ENCODE measurements around the gene RPSA. TPM values are rescaled to one million over a fixed set of nuclear protein-coding genes. Genes with fewer than 3 reads are reported as not detected.

RPSA gene
- total and polyA plus RNA-seq, 9 of the 15 experiments (the other 6 are each of a cell fraction or from before 2014, with no cell fraction given): 2,290 to 4,272 (median 2,730) TPM

- TF ChIP-seq ATF6 (CRISPR knock-in tag; IDR thresholded peaks at IDR 0.05): no peak
Measured at GRCh38 chr3:39408493-39409372, 2.2 kb downstream of the RPSA start (continued).

GRCh38 chr3:39409514-39410136 is 3.1 kb downstream of the RPSA start:
- H3K4me1 ChIP-seq (replicated peaks in 1 of 2; ENCODE audit: control insufficient read depth in 2 of 2, insufficient read depth in 2 of 2, low read length in 2 of 2): peaks cover 18 to 29% of the 10 kb centered on the region in 2 experiments; a peak in 4 of 5 replicates
- DNase-seq (ENCODE audit: extremely low read depth in 1 of 4, low spot score in 3 of 4): no peak
- H3K9me1 ChIP-seq (ENCODE audit: control insufficient read depth, insufficient read depth, low read length): no peaks in the 10 kb centered on the region
- in situ Hi-C loops (cut with MboI) (loop anchor here (10.0 to 25.0 kb wide), 2 partner anchors 895 to 1053 kb away; partner anchors contain the start of genes EIF1B and RPL14), intact Hi-C loops (cut with micrococcal nuclease) (loop anchor here (5.0 to 10.0 kb wide), 3 partner anchors 33 to 895 kb away; partner anchors contain the start of gene EIF1B)
- no peaks in the 10 kb centered on the region for H3K9me3 ChIP-seq (replicated peaks; ENCODE audit: control insufficient read depth, insufficient read depth, low read depth, low read length)
- H3K9ac ChIP-seq (ENCODE audit: insufficient read depth in 1 of 2, low read depth in 2 of 2, low read length in 2 of 2): peak overlapping the region; percentile 84 to 94
- no peak for ATAC-seq
- H3K4me2 ChIP-seq (ENCODE audit: insufficient read depth, low read length): peak overlapping the region; percentile 56; the same call in 1 of the 2 replicates
- peak overlapping the region; percentile 1; the same call in 1 of the 2 replicates for H3K4me3 ChIP-seq
- CTCF ChIA-PET (ENCODE audit: low intra/inter-chr PET ratio): no interaction called here
- no peak for FAIRE-seq
- peaks cover 74% of the 10 kb centered on the region for H3K36me3 ChIP-seq (ENCODE audit: control insufficient read depth, insufficient read depth, low read length)
- POLR2A ChIA-PET: interaction anchor here (0.6 to 5.9 kb wide), 7 partner anchors 14 to 119 kb away, joined by 3 to 45 read pairs (median 3); no protein-coding TSS in a partner anchor
- peak overlapping the region; percentile 50 for H3K27ac ChIP-seq (ENCODE audit: extremely low read depth, low read depth, low read length)
- no peak overlapping the region for H2AFZ ChIP-seq (ENCODE audit: low read depth, low read length)
- BruUV-seq (replicated peaks): no TSS peak
- peaks cover 62% of the 10 kb centered on the region for H3K79me2 ChIP-seq (ENCODE audit: control insufficient read depth, insufficient read depth, low read length)
- 78% methylated on average over 7 of the region's 7 CpGs for WGBS (ENCODE audit: insufficient coverage, low coverage, missing lambda C conversion rate)
- TF ChIP-seq HLTF (IDR thresholded peaks at IDR 0.05) (no peak), SIN3B (IDR thresholded peaks at IDR 0.05; ENCODE audit: low read depth) (no peak), E2F1 (CRISPR knock-in tag; IDR thresholded peaks at IDR 0.05) (peak; percentile 59; the same call in 1 of the 2 replicates), ELF4 (CRISPR knock-in tag; IDR thresholded peaks at IDR 0.05) (no peak), ZNF165 (CRISPR knock-in tag; IDR thresholded peaks at IDR 0.05; ENCODE audit: borderline replicate concordance) (no peak), RBFOX2 (IDR thresholded peaks at IDR 0.05; ENCODE audit: low read depth, low read length) (peak; percentile 58), RBM25 (IDR thresholded peaks at IDR 0.05; ENCODE audit: low read depth, low read length, severe bottlenecking) (no peak), SUPT5H (IDR thresholded peaks at IDR 0.05) (peak; percentile 19), NFXL1 (CRISPR knock-in tag; IDR thresholded peaks at IDR 0.05) (peak; percentile 83; the same call in 1 of the 2 replicates), POLR2A (conservative IDR thresholded peaks at IDR 0.05) (peak; percentile 52; the same call in 1 of the 2 replicates), ZBTB43 (CRISPR knock-in tag; IDR thresholded peaks at IDR 0.05) (0 out of 2 replicates have a peak, but pooled peaks have one; percentile 58), POLR2B (IDR thresholded peaks at IDR 0.05; ENCODE audit: low read depth, partially characterized antibody) (peak; percentile 10), POLR2G (IDR thresholded peaks at IDR 0.05; ENCODE audit: low read depth, low read length) (peak; percentile 46; the same call in 1 of the 2 replicates)
- H3K27me3 ChIP-seq (ENCODE audit: control insufficient read depth in 2 of 2, insufficient read depth in 2 of 2, low read length in 2 of 2): no peaks in the 10 kb centered on the region
- H4K20me1 ChIP-seq (replicated peaks; ENCODE audit: control insufficient read depth, insufficient read depth, low read length): peaks cover 43% of the 10 kb centered on the region
